Fibroblast of skin of scalp (primary cell): ENCODE results near the gene COG8.

Source experiments
- DNase-seq: peaks from one replicate; pipeline ENCODE4 v3.0.0-alpha.2; 2013

The COG8 gene

DNA sequence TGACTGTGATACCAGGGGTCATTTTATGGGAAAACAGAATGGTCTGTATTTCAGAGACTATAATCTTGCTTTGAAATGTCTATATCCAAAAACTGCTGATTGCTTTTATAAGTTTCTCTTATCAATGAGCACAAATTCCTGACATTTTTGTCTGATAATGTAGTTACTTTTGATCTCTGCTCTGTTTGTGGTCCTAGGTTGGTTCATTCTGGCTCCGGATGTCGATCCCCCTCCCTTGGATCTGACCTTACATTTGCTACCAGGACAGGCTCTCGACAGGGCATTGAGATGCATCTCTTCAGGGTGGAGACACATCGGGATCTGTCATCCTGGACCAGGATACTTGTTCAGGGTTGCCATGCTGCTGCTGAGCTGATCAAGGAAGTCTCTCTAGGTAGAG, 55.5 kb downstream of the COG8 start:
- DNase-seq, result no peak

DNA sequence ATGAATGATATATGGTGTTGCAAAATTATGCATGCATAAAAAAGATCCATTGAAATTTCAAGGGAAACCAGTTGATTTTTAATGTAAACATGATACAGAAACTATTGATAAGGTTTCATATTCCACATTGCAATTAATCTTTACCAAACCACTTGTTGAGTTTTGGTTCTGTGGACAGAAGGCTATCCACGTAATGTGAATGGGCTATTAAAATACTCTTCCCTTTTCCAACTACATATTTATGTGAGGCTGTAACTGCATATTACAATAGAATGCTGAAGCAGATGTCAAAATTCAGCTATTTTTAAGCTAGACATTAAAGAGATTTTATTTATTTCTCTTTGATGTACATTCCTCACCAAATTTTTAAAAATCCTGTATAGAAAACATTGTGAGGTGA, 62.0 kb downstream of the COG8 start:
- peak; percentile 24 for DNase-seq
